HG03103 (cell line): Measurements from ENCODE around the gene PCGF3.
A peak's percentile ranks its signal among the peaks of the same experiment; 100 is the strongest.
"Not testable (repeated sequence)": the region's sequence is repeated elsewhere in the genome, so short reads cannot be mapped to it uniquely, and the experiment has no call there.

Experiments
- ATAC-seq: cut with Tn5 transposase; IDR thresholded peaks from one replicate; pipeline ENCODE4 v1.9.1; 2021; ENCODE audit warnings: low read depth; ENCODE audit not compliant: unreplicated experiment

The PCGF3 gene

DNA sequence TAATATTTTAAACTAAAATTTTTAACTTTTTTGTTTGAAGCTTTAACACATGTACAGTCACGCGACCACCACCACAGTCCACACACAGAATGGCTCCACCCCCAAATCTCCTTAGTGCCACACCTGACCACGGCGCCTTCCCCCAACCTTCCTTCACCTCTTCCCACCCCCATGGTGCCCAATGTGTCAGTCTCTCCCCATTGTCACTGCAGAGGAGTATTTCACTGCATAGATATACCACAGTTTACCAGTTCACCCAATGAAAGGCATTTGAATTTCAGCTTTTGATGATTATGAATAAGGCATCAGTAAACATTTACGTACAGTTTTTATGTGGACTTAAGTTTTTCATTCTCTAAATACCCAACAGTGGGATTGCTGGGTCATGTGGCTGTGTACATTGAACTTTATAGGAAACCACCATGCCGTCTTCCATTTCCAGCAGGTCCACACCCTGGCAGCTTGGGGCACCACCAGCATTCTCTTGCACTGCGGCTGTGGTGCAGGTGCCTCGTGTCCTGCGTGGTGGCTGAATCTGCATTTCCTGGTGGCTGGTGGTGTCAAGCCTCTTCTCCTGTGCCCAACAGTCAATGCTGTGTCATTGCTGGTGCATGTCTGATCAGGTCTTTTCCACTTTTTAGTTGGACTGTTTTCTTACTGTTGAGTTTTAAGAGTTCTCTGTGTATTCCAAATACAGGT, 71.3 kb downstream of the PCGF3 start:
- ATAC-seq: no peak

DNA sequence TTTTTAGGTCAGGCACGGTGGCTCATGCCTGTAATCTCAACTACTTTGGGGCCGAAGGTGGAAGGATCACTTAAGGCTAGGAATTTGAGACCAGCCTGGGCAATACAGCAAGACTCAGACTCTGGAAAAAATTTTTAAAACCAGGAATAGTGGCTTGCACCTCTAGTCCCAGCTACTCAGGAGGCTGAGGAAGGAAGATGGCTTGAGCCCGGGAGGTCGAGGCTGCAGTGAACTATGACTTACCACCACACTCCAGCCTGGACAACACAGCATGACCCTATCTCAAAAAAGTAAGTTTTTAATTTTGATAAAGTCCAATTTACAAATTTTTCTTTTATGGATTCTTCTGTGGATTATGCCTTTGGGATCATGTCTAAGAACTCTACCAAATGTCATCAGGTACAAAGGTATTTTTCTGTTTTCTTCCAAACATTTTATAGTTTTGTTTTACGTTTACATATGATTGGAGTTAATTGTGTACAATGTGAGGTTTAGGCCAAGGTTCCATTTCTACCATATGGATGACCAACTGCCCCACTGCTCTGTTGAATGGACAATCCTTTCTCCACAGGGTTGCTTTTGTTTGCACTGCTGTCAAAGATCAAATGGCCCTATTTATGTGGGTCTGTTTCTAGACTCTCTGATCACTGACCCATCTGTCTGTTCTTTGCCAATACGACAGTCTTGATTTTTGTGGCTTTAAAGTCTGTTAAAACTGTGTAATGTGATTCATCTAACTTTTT, 72.1 kb downstream of the PCGF3 start:
- no peak for ATAC-seq

- no peak for ATAC-seq
Observed at GRCh38 chr4:779555-779954, 73.9 kb downstream of the PCGF3 start.

- not testable (repeated sequence) for ATAC-seq
Observed at GRCh38 chr4:780255-780654, 74.6 kb downstream of the PCGF3 start.

GRCh38 chr4:780716-781492, 75.3 kb downstream of the PCGF3 start:
- no peak for ATAC-seq

DNA sequence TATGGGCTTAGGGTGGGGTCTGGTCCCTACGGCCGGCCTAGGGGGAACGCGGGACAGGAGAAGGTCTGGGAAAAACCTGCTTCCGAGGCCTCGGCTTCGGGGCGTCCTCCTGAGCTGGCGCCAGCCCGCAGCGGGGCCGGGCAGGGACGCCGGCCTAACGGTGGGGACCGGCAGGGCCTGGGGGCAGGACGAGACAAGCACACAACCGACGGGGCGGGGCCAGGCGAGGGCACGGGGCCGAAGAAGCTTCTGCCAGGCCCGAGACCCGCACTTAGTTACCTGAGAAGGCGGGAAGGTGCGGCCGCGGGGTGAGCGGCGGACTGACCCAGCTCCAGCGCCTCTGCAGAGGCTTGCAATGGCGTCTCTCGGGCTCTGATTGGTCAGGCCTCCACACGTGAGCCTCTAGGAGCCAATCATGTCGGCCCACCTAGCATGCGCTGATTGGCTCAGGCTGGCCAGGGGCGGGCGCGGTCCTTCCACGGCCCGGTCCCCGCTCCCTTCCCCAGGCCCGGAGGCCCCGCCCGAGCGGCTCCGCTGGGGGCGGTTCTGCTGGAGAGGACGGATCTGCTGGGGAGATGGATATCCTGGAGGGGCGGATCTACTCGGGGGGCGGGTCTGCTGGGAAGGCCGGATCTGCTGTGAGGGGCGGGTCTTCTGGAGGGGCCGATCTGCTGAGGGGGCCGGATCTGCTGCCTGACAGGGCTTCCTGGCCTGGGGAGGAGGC, 76.0 kb downstream of the PCGF3 start:
- peak; percentile 94 for ATAC-seq

DNA sequence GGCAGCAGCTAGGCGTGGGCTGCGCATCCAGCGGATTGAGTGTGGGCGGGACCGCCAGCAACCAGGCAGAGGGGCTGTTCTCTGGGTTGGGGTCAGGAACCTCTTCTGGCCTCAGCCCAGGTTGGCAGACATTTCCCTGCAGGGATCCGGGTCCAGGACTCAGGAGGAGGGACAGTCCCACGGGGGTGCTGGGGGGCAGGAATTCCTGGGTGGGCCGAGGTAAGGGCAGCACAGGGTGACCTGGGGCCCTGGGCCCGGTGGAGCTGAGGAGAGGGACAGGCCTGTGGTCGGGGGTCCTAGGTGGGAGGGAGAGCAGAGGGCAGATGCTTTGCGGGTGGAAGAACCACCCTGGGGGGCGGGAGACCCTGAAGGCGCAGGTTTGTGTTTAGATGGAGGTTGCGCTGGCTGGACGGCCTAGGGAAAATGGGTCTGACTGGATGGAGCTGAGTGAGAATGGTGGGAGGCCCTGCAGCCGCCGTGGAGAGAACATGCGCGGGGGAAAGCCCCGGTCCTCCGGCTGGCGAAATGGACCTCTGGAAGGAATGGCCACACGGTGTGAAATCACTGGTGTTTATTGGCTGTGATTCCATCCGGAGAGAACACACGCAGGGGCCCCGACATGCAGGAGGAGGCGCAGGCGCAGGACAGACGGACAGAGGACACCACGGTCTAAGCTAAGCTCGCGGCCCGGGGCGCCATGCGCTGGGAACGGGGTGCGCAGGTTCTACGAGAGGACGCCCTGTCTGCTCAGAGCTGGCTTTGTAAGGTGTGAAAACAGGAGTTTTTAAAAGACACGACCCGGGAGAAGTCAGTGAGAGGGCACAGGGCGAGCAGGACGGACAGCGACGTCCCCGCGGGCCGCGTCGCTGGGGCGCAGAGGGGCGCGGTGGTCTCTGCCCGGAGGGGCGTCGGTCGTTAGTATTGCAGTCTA, 79.0 kb downstream of the PCGF3 start:
- no peak for ATAC-seq

GRCh38 chr4:785332-786073, 79.9 kb downstream of the PCGF3 start:
- no peak for ATAC-seq

- no peak for ATAC-seq
Observed at GRCh38 chr4:786074-786741, 80.6 kb downstream of the PCGF3 start.

DNA sequence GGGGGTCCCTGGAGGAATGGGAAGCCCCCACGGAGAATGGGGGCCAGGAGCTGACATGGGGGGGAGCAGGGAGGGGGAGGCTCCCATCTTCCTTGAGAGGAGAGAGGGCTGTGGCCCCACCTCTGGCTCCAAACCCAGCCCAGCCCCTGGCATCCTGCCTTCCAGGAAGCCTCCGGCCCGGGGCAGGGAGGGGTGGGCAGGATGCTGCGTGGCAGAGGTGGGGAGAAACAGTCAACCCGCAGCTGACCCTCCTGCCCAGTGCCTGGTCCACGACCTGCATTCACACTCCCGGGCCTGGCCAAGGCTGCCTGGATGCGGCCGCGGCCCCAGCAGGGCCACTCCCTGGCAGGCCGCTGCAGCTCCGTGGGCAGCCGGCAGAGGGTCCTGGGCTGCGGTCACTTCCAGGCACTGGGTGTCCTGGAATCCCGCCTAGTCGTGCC, 81.2 kb downstream of the PCGF3 start:
- ATAC-seq: no peak

DNA sequence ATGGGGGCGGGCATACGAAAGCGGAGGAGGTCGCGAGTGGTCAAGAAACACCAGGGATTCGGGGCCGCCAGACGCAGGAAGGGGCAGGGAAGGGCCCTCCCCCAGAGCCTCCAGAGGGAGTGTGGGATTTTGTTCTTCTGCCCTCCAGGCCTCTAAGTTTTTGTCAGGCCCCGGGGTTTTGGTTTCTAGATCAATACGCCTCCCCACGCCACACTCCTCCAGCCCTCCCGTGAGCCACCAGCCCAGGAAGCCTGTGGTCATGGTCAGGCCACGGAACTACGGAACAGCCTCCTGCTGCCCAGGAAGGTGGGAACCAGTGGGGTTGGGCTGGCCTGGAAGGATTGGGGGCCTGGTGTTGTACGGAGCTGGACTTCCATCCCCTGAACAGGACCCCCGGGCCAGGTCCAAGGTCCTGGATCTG, 81.9 kb downstream of the PCGF3 start:
- no peak for ATAC-seq

- no peak for ATAC-seq
Observed at GRCh38 chr4:788006-788635, 82.5 kb downstream of the PCGF3 start.

DNA sequence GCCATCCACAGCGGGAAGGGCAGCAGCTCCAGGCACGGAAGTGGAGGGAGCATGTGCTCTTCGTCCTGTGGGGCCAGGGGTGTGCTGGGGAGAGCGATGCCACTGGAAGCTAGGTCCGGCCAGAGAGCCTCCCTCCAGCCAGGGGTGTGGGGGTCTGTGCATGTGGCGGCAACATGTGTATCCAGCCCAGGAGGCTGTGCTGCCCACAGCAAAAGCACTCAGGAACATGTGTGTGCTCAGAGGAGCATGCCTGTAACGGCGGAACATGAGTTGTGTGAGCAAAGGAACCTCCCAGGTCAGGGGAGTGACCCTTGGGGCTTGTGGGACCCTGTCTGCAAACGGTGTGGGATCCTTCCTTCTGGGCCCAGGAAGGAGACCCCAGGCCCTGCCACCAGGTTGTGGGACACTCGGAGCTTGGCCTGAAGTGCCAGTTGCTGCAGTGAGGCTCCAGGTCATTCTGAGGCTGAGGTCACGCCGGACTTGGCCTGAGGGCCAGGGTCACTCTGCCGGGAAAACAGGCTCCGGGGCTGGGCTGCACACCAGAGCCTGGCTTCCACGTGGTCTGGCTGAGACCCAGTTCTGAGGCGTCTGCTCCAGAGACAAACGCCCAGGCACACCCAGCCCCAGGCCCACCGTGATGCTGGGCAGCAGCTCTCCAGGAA, 83.1 kb downstream of the PCGF3 start:
- no peak for ATAC-seq

GRCh38 chr4:789571-790465, 84.2 kb downstream of the PCGF3 start:
- ATAC-seq: no peak

DNA sequence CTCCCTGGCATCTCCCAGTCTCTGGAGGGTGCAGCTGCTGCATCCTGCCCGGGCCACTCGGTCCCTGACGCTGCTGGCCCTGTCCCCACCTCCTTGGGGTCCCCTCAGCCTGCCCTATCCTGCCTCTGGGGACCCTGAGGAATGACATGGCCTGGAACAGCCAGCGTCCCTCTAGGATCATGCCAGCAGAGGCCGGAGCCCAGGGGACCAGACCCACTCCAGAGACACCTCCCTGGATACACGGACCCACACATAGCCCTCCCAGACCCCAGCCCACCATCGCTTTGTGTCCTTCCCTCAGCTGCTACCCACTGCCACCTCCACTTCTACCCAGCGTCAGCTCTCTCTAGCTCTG, 84.8 kb downstream of the PCGF3 start:
- ATAC-seq: no peak

DNA sequence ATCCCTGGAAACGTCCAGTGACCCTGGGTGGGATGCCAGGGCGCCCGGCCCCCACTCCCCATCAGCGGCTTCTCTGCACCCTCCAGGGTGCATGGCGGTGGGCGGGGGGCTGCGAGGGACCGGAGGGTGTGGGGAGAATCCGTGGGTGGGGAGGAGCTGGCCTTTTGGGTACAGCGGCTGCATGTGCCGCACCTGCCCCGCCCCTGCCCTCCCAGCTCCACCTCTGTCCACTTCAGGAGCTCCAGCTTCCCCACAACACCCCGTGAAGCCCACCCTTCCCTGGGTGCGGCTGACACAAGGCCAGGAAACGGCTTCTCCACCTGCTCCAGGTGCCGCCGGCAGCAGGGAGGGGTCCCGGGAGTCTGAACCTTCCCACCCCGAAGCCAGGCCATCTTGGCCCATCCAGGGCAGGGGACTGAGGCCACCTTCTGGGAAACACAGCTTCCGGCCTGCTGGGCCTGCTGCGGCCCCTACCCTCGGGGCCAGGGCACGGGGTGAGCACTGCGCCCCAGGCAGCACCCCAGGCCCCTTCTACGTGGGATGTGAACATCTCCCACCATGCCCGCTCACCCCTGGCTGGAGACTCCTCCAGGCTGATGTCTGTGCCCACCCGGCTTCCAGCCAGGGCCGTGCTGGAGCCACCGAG, 85.7 kb downstream of the PCGF3 start:
- no peak for ATAC-seq
